Measurements from ENCODE around the gene UBXN11.

UBXN11 gene

DNA sequence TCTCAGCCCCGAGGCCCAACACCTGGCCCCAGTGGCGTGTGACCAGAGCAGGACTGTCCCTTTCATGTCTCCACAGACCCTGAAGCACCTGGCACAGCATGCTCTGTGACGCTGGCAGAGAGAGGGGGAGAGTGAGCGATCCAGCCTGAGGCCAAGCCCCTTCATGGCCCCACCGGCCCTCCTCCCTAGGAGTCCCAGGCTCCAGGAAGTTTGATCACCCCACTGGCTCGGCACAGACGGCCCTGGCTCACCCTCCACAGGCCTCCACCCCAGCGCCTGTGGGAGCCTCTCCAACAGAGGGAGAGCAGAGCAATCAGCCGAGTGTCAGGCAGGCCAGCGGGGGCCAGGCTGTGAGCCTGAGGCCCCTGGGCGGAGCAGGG, 15.6 kb downstream of the UBXN11 start:
- DNase-seq (ENCODE audit: low spot score), result no peak
- TF ChIP-seq, protein P1, sequence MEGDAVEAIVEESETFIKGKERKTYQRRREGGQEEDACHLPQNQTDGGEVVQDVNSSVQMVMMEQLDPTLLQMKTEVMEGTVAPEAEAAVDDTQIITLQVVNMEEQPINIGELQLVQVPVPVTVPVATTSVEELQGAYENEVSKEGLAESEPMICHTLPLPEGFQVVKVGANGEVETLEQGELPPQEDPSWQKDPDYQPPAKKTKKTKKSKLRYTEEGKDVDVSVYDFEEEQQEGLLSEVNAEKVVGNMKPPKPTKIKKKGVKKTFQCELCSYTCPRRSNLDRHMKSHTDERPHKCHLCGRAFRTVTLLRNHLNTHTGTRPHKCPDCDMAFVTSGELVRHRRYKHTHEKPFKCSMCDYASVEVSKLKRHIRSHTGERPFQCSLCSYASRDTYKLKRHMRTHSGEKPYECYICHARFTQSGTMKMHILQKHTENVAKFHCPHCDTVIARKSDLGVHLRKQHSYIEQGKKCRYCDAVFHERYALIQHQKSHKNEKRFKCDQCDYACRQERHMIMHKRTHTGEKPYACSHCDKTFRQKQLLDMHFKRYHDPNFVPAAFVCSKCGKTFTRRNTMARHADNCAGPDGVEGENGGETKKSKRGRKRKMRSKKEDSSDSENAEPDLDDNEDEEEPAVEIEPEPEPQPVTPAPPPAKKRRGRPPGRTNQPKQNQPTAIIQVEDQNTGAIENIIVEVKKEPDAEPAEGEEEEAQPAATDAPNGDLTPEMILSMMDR (conservative IDR thresholded peaks at IDR 0.05; ENCODE audit: low read depth), result no peak
- H3K27ac ChIP-seq, result peak overlapping the region; percentile 56
- ChIA-PET CTCF (no interaction called here), POLR2A (ENCODE audit: low non-redundant PET) (no interaction called here)

DNA sequence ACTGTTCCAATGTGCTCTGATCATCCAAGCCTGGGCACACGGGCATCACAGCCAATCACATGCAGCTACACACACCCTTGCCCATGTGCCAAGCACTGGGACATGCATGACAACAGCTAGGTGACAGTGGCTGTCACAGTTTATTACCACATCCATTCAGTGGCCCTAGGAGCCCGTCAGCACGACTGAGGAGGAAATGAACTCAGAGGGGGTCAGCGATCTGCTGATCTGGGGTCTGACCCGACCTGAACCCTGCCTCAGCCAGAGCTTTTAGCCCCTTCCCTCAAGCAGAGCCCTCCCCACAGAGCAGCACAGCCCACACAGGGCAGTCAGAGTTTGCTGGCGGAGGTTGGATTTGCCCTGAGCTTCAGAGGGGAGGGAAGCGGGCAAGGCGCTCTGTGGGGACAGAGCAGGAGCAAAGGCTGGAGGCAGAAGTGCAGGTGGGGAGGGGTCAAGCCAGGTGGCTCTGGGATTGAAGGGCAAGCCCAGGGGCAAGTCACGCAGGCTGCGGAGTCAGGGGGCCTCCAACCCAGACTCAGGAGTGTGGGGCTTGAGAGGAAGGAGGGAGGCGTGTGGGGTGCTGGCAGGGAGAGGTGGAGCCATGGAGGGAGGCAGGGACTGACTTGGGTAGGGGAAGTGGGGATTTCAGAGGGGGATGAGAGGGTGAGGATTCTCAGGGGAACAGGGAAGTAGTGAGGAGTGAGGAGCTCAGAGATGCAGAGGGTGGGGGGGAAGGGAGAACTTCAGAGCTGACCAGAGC, 16.1 kb downstream of the UBXN11 start:
- TF ChIP-seq, protein P1 (conservative IDR thresholded peaks at IDR 0.05; ENCODE audit: low read depth), result no peak
- ChIA-PET CTCF (interaction anchor here (0.8 kb wide), 1 partner anchor 101 kb away, joined by 3 read pairs; no protein-coding TSS in a partner anchor), POLR2A (ENCODE audit: low non-redundant PET) (no interaction called here)
- no peak for DNase-seq (ENCODE audit: low spot score)
- peak overlapping the region; percentile 56 for H3K27ac ChIP-seq

DNA sequence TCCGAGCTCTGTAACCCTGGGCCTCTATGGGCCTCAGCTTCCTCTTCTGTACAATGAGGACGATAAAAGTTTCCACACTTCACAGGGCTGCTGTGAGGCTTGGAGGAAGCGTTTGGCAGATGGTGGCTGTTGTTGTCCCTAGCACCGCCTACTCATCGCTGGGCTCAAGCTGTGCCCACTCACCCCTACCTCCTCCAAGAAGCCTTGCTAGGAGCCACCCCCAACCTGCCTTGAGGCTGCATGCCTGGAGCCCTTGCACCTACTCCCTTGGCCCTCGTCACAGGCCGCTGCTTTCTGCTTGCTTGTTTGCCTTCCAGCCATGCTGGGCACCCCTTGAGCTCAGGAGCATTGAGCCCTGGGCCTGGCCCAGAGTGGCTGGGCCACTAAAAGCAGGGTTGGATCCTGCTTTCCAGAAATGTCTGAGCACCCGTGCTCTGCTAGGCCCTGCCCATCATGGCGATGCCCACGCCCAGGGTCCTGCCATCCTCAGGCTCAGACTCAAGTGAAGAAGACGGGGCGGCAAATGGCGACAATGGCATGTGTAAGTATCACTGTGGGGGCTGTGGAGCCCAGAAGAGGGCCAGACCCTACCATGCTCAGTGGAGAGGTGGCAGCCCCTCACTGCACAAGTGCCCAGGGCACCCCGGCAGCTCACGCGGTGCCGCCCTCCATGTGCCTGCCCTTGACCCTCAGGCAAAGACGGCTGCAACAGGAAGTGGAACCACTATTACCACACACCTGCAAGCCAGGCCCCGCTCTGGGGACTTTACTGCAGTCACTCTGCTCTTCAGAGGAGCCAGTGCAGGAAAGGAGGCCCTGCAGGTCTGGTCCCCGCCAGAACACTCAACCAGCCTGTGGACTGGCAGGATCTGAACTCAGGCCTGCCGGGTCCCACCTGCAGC, 17.0 kb downstream of the UBXN11 start:
- peak overlapping the region; percentile 56 for H3K27ac ChIP-seq
- ChIA-PET POLR2A (ENCODE audit: low non-redundant PET) (no interaction called here), CTCF (interaction anchor here (0.8 to 1.4 kb wide), 4 partner anchors 11 to 102 kb away, joined by 3 to 5 read pairs (median 4); no protein-coding TSS in a partner anchor)
- DNase-seq (ENCODE audit: low spot score), result no peak
- TF ChIP-seq, protein P1 (conservative IDR thresholded peaks at IDR 0.05; ENCODE audit: low read depth), result no peak

DNA sequence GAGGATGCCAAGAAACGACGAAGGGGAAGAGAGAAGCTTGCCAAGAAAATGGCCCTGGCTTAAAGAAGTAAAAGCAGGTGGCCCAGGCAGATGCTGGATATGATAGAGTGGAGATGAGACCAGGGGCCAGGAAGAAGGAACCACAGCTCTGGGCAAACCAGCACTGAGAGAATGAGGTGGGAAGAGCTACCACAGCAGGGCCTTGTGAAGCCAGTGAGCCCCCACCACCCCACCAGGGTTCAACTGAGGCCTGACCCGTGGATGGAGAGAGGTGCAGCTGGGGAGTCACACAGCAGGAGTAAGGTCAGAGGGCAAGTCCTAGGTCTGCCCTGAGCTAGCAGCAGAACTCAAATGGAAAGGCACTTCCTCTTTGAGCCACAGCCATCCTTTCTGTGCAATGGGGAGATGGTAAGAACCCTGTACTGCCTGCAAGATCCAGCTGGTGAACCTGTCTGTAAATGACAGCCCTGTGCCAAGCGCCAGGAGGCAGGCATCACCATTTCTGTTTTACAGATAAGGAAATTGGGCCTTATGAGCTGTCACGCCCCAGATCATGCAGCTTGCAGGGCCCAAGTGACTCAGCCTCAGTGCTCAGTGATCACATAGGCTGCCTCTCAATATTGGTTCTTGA, 18.0 kb downstream of the UBXN11 start:
- TF ChIP-seq, protein P1 (conservative IDR thresholded peaks at IDR 0.05; ENCODE audit: low read depth), result no peak
- CTCF ChIA-PET, result interaction anchor here (1.0 to 1.4 kb wide), 3 partner anchors 10 to 103 kb away, joined by 3 to 5 read pairs (median 4); no protein-coding TSS in a partner anchor
- no peak for DNase-seq (ENCODE audit: low spot score)
- POLR2A ChIA-PET (ENCODE audit: low non-redundant PET), result no interaction called here
- peak overlapping the region; percentile 56 for H3K27ac ChIP-seq

DNA sequence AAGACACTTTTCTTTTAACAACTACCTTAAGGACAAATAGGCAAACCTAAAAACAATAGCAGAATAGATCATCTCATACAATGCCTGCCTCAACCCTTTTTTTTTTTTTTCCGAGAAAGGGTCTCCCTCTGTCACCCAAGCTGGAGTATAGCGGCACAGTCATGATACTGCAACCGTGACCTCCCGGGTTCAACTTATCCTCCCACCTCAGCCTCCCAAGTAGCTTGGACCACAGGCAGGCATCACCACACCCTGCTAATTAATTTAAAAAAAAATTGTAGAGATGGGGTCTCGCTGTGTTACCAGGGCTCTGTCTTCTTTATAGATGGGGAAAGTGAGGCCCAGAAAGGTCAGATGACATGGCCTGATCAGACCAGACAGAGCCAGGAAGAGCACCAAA, 18.6 kb downstream of the UBXN11 start:
- POLR2A ChIA-PET (ENCODE audit: low non-redundant PET), result interaction anchor here (0.7 kb wide), 1 partner anchor 8 kb away, joined by 3 read pairs; the partner anchor contains the start of gene SH3BGRL3
- no peak for DNase-seq (ENCODE audit: low spot score)
- H3K27ac ChIP-seq, result peak overlapping the region; percentile 56
- CTCF ChIA-PET, result interaction anchor here (1.4 kb wide), 1 partner anchor 27 kb away, joined by 3 read pairs; no protein-coding TSS in a partner anchor
- TF ChIP-seq, protein P1 (conservative IDR thresholded peaks at IDR 0.05; ENCODE audit: low read depth), result no peak
